ENCODE results near the gene CLGN.

DNA sequence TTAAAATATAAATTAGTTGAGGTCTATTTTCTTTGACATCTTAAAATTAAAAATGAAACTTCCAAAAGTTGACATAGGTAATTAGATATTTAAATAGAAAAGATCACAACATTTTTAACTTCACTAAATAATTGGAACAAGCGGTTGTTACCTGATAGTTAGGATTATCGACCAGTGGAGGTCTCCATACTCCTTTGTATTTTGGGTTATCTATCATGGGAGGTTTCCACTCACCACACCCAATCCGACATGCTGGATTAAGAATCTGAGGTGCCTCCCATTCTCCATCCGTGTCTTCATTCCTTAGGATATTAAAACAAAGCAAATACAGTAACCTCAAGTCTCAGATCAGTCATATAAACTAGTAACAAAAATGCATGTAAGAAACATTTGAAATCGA, 31.8 kb downstream of the CLGN start:
- TF ChIP-seq, protein P1, sequence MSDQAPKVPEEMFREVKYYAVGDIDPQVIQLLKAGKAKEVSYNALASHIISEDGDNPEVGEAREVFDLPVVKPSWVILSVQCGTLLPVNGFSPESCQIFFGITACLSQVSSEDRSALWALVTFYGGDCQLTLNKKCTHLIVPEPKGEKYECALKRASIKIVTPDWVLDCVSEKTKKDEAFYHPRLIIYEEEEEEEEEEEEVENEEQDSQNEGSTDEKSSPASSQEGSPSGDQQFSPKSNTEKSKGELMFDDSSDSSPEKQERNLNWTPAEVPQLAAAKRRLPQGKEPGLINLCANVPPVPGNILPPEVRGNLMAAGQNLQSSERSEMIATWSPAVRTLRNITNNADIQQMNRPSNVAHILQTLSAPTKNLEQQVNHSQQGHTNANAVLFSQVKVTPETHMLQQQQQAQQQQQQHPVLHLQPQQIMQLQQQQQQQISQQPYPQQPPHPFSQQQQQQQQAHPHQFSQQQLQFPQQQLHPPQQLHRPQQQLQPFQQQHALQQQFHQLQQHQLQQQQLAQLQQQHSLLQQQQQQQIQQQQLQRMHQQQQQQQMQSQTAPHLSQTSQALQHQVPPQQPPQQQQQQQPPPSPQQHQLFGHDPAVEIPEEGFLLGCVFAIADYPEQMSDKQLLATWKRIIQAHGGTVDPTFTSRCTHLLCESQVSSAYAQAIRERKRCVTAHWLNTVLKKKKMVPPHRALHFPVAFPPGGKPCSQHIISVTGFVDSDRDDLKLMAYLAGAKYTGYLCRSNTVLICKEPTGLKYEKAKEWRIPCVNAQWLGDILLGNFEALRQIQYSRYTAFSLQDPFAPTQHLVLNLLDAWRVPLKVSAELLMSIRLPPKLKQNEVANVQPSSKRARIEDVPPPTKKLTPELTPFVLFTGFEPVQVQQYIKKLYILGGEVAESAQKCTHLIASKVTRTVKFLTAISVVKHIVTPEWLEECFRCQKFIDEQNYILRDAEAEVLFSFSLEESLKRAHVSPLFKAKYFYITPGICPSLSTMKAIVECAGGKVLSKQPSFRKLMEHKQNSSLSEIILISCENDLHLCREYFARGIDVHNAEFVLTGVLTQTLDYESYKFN (CRISPR knock-in tag; conservative IDR thresholded peaks at IDR 0.05): no peak
- TF ChIP-seq CTCF (CRISPR knock-in tag; IDR thresholded peaks at IDR 0.05): no peak
- TF ChIP-seq RELA (CRISPR knock-in tag; IDR thresholded peaks at IDR 0.05): no peak
